Measurements from ENCODE around the gene FAM13A.

FAM13A gene

DNA sequence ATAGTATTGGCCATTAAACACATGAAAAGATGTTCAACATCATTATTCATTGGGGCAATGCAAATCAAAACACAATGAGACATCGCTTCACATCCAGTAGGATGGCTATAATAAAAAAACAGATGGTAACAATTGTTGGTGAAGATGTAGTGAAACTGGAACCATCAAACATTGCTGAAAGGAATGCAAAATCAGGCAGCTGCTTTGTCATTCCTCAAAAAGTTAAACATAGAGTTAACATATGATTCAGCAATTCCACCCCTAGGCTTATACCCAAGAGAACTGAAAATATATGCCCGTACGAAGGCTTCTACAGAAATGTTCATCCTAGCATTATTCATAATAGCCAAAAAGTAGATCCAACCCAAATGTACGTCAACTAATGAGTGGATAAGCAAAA lies 215.3 kb downstream of the FAM13A start:
- DNase-seq (ENCODE audit: low read depth) = no peak

DNA sequence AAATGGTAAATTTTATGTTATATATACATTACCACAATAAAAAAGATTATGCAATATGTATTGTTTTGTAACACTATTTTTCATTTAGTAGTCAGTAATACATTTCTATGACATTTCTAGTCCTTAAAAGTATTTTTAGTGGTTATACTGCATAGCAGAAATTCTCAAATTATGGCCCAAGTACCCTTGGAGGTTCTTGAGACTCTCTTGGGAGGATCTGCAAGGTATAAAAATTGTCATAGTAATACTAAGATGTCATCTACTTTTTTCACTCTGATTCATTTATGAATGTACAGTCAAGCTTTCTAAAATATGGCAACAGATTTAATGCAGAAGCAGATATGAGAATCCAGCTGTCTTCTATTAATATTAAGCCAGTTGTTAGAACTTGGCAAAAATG lies 220.8 kb downstream of the FAM13A start:
- DNase-seq (ENCODE audit: low read depth) = no peak

DNA sequence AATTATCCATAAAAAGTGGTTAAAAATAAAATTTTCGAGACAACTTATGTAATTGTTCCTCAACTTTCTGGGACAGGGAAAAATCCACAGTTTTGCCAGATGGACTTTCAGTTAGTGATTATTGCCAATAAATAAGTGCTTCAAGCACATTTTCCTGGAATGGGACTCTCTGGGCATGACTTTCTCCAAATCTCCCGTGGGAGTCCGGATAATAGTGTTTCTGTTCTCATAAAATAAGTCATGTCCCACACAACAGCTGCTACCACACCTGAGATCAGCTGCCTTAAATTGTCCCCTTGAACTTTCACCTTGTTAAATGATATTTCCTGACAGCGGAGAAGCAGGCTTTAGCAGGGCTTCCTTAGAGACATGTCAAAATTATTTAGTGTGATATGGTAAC lies 226.0 kb downstream of the FAM13A start:
- DNase-seq (ENCODE audit: low read depth) = no peak

DNA sequence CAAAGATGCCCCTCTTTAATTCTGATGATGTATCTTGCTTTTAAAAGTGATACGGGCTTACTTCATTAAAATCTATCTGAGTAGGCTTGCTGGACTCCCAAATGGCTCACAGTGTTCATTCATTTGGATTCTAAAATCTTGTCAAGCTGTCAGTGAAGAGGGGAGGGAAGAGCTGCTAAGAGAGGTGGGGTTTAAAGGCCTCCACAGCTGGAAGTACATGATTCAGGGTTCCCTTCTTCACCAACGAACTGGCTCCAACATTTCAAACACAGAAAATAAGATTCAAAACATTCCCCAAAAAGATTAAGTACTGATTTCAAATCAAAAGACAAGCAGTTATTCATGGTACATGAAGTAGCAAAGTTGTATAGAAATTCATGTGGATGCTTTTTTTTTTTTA lies 226.4 kb downstream of the FAM13A start:
- no peak for DNase-seq (ENCODE audit: low read depth)

DNA sequence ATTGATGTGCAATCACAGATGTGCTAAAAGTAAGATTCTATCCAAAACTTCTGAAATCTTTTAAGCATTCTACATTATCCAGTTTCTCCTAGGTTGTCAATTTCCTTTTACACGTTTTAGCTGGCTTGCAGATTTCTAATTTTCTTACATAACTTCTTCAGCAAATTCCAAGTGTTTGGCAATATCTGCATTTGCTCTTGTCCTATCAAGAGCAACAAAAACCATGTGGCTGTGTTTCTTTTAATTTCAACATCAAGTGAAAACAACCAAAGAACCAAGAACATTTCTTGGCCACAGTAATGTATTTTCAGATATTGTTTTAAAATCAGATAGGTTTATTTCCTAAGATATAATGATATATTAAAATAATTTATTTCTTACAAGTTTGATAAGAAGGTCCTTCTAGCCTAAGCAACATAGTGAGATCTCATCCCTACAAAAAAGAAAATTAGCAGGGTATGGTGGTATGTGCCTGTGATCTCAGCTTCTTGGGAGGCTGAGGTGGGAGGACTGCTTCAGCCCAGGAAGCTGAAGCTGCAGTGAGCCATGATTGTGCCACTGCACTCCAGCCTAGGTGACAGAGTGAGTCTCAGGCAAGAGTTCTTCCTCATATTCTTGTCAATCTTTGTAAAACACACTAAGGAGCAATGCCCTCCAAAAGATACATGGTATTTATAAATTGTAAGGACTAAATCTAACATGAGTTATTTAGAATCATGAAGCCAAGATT lies 228.0 kb downstream of the FAM13A start:
- DNase-seq (ENCODE audit: low read depth) = no peak

DNA sequence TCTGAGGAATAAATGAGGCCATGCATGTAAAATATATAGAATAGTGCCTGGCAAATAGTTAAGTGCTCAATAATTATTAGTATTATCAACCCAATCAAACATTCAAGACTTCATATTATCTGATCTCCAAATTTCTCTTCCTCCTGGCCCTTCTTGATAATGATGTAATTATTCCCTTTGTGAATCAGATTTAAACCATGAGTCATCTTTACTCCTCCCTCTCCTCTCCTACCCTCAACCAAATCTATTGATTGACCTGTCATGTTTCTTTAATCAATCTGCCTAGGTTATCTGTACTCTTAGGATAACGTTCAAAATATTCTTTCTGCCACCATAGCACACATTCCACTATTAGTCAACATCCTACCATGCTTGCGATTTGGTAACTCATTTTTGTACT lies 229.5 kb downstream of the FAM13A start:
- no peak for DNase-seq (ENCODE audit: low read depth)

DNA sequence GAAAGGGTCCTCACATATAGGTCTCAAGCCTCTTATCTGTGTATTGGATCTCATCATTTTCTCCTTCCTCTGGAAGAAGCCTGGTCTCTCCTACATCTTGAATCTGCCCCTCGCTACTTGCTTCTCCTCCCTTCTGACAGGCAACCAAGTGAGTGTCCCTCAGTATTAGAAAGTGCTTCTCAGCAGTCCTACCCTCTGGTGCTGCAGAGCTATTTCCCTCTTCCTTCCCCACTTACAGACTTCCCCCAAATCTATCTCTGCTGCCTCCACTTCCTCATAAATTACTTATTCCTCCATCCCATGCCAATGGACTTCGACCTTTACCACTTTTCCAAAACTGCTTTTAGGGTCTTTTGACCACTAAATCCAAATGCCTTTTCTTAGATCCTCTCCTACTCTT lies 230.2 kb downstream of the FAM13A start:
- DNase-seq (ENCODE audit: low read depth) = no peak

DNA sequence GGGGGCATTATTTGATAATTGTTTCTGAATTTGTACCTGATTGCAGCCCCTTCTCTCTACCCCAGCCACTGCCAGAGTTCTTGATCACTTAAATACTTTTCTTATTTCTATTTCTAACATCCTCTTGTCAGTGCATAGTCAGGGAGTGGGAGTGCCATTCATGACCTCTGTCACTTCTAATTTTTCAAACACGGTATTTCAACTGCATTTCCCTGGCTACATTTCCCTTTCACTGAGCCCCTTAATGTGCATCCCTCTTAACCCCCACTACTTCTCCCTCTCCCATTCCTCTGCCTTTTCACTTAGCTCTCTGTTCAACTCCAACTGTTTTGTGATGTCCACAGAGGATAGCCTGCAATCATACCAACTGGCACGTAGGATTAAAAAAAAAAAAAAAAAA lies 231.1 kb downstream of the FAM13A start:
- no peak for DNase-seq (ENCODE audit: low read depth)

DNA sequence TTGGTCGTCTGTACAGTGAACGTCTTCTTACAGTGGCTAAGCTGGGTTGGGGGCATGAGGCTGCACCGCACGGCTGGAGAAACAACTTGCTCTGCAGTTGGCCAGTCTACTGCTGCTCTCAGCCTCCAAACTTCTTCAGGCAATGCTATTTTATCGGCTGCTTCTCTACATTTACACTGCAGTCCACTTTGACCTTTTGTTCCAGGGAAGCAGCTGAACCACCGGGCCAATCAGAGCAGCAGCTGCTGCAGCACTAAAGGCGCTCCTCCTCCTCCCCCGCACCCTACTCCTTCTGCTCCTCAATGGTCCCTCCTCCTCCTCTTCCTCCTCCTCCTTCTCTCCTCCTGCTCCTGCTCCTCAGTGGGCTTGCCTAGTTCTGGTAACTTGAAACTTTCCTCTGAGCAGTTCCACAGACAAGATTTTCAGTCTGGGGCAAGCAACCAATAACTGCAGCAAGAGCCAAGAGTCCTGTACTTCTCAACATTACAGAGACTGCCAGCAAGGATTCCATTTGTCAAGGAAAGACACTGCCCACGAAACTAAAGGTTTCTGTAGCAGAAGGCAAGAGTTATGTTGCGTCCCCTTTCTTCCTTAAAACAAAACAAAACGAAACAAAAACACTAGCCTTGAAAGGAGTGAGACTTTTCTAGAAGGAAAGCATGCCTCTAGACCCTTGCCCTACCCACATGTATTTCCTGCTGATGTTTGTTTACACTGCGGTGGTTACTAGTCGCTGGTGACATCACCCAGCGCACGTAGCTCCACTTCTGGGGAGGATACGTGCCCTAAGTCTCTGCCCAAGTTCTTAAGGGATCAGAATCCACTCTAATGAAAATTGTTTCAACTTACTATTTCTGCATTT lies 233.7 kb downstream of the FAM13A start:
- DNase-seq (ENCODE audit: low read depth) = peak; percentile 60

DNA sequence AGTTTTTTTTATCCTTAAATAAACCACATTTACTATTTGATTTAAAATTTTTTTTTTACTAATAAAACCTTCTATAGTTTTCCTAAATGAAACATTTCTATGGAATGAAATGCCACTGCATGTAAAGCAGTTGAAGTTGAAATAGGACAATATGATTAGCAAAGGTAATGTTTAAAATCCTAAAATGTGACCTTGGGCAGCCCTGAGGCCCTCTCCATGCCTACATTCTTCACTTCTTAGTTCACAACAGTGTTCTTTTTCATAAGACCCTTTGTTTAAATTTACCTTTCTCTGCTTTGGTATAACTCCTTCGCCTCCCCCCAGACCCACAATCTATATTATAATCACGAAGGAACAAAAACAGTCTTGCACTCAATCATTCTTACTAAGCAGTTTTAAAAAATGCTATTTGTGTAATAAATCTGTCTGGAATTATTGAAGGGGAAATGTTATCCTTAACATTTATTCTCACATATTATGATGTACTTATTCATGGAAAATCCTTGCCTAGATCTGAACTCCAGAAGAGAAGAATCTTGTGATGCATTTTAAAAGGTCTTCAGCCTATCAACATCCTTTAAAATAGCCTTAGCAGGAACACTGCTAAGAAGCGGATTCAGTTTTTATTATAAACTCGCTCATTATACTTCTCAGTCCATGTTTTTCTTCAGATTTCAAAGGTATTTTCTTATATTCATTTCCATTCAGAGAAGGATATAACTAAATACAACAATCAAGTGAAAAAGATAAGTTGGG lies 234.8 kb downstream of the FAM13A start:
- DNase-seq (ENCODE audit: low read depth) = no peak

DNA sequence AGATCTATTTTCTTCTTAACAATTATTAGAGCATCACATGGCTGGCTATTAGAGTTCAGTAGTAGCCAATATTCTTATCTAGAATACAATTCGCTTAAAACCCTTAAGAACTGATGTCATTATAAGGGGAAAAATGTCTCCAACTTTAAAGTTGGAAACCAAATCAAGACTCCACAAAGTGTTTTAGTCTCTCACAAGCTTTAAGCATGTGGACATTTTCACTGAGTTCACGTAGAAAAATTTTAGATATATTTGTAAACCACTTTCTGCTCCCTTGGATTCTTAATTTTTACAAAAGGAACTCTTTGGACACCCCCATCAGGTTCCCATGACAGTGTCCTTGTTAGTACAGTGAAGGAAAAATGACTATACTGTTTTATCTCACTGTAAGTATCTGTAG lies 235.5 kb downstream of the FAM13A start:
- DNase-seq (ENCODE audit: low read depth) = no peak

DNA sequence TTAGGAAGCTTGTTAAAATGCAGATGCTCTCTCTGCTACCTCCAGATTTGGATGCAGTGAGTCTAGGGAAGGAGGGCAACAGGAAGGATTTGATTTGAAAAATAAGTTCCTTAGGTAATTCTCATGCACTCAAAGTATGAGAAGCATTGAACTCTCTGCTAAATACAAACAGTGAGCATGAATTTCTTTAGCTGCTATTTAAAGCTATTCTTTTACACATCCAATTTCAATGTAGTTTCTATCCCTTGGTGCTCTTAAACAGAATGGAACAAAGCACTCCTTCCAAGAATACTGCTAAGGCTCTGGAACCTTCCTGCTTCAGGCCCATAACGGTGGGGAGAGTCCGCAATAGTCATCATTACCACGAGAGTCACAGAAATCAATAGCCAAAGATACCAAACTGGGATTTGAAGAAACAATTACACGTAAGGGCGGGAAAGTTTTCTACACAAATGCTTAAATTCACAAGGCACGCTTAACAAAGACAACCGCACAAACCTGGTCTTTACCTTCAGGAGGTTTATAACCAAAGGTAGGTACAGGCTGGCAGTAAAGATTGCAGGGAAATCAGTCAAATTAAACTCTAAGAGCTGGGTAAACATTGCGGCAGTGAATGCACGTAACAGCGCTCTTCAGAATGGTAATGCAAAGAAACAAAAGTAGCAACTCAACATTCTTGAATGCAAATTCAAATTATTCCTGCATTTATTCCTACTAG lies 236.1 kb downstream of the FAM13A start:
- DNase-seq (ENCODE audit: low read depth) = no peak

DNA sequence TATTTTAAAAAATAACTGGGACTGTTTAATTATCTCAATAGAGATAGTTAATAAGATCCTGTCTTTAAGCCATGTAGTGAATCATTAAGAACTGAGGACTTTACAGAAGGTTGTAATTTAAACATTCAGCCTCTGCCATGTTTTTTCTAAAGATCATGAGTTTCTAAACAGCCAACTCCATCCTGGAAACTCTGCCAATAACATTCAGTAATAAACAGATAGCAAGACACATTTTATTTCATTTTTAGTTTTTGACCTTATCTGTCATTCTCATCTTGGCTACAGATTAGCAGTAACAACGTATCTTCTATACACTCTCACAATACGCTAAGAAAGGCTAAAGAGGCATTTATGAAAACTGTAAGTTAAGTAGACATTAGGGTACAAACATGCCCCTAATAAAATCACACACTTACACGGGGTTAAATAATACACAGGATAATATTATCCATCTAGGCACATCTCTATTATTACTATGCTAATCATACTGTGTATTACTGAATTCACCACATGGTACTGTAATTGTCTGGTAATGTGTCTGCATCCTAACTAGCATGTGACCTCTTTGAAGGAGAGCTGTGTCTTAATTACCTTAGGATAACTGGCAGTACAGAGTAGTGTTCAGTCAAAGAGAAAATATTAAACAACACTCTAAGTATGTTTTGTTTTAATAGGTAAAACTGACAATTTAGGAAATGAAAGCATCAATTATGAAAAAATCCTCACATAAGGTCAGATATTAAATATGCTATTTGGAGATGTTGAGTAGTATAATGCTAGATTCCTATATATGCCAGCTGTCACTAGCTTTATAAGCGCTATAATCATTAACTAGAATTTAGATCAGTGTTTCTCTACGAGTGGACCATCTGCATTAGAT lies 236.9 kb downstream of the FAM13A start:
- DNase-seq (ENCODE audit: low read depth) = no peak

DNA sequence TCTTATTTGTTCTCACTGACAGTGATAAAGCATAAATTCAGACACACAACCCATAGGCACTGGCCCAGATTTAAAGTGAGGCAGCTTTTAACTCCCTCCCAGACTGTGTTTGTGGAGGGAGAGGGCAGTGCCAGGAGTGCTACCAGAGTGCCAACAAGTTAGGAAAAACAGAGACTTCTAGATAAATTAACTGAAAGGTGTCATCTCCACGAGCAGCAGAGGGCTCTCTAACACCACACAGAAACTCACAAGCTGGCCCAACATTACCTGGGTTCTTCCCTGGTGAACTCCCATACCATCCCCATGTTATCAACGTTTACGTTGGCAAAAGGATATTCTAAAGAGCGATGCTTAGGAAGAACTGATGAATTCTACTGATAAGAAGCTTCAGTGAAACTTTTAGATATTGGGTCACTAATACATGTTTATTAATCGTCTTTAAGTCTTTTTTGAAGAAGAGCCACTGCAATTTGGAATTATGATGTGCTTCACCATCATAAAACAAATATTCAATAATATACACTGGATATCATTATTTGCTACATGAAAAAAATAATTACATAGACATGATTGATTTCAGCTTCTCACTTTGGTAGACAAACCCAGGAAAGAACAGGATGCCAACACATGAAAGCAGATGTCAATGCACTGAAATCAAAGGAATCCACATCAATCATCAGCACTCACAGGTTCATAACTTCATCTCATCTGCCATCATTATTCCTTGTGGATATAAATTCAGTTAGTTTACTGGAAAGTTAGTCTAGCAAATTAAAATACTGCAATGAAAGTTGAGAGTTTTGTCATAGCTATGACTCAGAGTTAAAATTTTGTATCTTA lies 238.1 kb downstream of the FAM13A start:
- DNase-seq (ENCODE audit: low read depth) = no peak

DNA sequence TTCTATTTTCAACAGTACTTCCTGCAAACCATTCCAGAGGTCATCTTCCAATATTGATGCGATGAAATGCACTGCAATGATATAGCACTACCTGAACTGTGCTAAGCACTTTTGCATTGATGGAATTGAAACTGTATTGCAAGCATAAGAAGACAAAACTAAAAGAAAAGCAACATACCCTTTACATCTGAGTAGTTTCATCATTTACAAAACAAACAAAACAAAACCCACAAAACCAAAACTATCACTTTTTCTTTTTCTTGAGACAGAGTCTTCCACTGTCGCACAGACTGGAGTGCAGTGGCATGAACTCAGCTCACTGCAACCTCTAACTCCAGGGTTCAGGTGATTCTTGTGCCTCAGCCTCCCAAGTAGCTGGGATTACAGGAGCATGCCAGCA lies 239.2 kb downstream of the FAM13A start:
- DNase-seq (ENCODE audit: low read depth) = no peak

DNA sequence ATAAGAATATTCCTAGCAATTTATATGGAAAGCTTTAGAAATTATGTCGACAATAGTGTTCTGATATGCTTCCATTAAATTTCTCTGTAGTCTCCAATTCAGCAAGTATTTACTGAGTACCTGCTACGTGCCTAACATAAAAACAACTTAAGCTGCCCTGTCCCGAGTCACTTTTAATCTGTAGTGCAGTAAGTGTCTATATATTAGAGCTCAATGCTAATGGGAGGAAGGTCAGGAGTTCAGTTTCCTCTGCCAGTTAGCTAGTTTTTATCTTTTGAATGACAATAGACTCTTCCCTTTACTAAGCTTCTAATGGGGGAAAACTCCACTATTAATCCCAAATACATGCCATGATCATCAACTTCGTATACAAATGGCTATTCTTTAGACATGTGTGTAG lies 240.6 kb downstream of the FAM13A start:
- no peak for DNase-seq (ENCODE audit: low read depth)

DNA sequence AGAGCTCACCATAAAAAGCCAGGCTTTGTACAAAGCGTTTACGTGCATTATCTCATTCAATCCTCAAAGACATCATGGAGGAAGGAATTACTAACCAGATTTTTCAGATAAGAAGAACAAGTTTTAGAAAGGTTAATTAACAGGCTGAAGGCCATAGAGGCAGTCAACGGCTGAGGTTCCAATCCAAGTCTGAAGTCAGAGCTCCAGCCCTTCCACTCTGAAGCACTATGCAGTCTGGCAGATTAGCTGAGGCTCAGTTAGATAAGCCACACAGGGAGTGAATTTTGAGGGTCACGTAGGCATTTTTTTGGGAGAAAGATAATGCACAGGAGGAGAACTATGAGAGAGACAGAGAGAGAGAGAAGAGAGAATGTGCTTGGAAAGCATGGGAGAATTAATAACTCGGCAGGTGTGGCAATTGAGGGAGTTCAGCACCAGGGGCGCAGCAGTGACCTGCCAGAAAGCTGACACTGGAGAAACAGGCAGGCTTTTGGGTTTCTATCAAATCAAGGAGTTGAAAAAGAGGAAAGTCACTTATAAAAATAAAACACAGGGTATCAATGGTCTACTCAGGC lies 242.9 kb downstream of the FAM13A start:
- DNase-seq (ENCODE audit: low read depth) = no peak

DNA sequence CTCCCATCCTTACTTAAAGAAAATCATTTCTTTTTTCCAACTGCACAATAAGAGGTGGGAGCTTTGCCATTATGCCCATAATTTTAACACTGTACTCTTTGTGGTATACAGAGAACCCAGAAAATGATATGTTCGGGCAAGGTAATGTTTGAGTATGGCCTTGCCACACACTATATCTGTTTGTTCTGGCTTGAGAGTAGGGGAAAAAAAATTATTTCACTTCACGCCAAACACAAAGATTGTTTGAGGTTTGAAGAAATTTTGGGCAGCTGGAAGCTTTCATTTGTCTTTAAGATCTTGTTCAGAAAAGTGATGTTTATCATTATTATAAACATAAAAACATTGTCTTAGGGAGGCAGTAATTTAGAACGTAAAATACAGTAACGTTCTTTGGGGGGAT lies 244.0 kb downstream of the FAM13A start:
- DNase-seq (ENCODE audit: low read depth) = no peak

DNA sequence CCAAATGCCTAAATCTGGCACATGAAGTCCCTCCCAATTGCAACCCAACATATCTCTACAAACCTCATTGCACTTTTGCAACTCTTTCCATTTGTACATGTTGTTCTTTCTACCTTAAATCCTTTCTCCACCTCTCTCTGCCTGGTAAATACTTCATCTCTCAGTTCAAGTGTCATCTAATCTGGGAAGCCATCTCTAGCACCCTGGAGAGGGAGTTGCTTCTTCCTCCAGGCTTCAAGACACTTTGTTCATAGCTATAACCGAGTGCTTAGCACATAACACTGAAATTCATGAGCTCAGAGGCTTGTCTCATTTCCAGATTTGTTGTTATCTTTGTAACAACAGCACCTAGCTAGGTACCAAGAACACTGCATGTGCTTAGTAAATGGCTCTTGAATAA lies 244.6 kb downstream of the FAM13A start:
- DNase-seq (ENCODE audit: low read depth) = no peak

DNA sequence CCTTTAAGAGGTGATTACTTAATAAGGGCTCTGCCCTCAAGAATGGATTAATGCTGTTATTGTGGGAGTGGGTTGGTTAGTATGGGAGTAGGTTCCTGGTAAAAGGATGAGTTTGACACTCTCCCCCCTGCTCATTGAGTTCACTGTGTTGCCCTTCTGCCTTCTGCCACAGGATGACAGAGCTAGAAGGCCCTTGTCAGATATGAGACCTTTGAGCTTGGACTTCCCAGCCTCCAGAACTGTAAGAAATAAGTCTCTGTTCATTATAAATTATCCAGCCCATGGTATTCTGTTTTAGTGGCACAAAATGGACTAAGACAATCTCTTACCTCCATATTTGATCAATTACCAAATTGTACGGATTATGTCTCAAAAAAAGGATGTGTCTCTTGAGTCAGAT lies 245.1 kb downstream of the FAM13A start:
- DNase-seq (ENCODE audit: low read depth) = no peak
